ENCODE measurements around the gene MFNG. TPM values are rescaled to one million over a fixed set of nuclear protein-coding genes. Genes with fewer than 3 reads are reported as not detected.
A peak's percentile ranks its signal among the peaks of the same experiment; 100 is the strongest.

The MFNG gene
- total RNA-seq, 1 experiment from 2014 or later: 3.3 TPM

- Histone ChIP-seq H2BK5ac (ENCODE audit: insufficient read length, low read length) (no peak overlapping the region), H2BK120ac (ENCODE audit: low read depth, low read length, poor library complexity, severe bottlenecking) (no peak overlapping the region), H2BK20ac (ENCODE audit: low read depth, low read length, poor library complexity, severe bottlenecking) (no peak overlapping the region), H3K56ac (ENCODE audit: insufficient read length, low read depth, low read length) (no peak overlapping the region), H3K23me2 (ENCODE audit: insufficient read length, low read depth, low read length, poor library complexity, severe bottlenecking) (no peaks in the 10 kb centered on the region), H4K8ac (replicated peaks; ENCODE audit: insufficient read length, low read depth, low read length) (no peak overlapping the region), H2BK12ac (ENCODE audit: insufficient read length, low read depth, low read length) (no peak overlapping the region), H2AFZ (ENCODE audit: low read length) (no peak overlapping the region), H3K4ac (ENCODE audit: low read depth, low read length) (no peak overlapping the region), H4K5ac (ENCODE audit: insufficient read length, low read depth, low read length) (no peak overlapping the region), H3K9ac (ENCODE audit: extremely low read depth, insufficient read length, low read length) (no peak overlapping the region), H3K4me1 (ENCODE audit: insufficient read depth, low read length) (no peaks in the 10 kb centered on the region), H2AK5ac (ENCODE audit: insufficient read length, low read length) (no peak overlapping the region), H3K79me2 (ENCODE audit: insufficient read depth, low read length) (no peaks in the 10 kb centered on the region), H3K27me3 (ENCODE audit: insufficient read depth, low read length) (no peaks in the 10 kb centered on the region), H3K79me1 (ENCODE audit: insufficient read depth, low read depth, low read length, poor library complexity, severe bottlenecking) (no peaks in the 10 kb centered on the region), H4K91ac (ENCODE audit: insufficient read length, low read depth, low read length) (no peak overlapping the region), H3T11ph (ENCODE audit: low read length) (no peak overlapping the region), H2BK15ac (ENCODE audit: low read depth, low read length) (no peak overlapping the region), H3K23ac (ENCODE audit: insufficient read length, low read depth, low read length) (no peak overlapping the region), H3K27ac (ENCODE audit: insufficient read length, low read depth, low read length) (no peak overlapping the region), H3K4me2 (ENCODE audit: insufficient read depth, insufficient read length, low read length) (no peak overlapping the region), H3K14ac (ENCODE audit: insufficient read depth, low read length) (no peak overlapping the region), H3K9me3 (ENCODE audit: control insufficient read depth, low read depth, low read length) (no peaks in the 10 kb centered on the region), H3K18ac (ENCODE audit: insufficient read length, low read depth, low read length) (no peak overlapping the region), H4K20me1 (ENCODE audit: control insufficient read depth, insufficient read depth, insufficient read length) (no peaks in the 10 kb centered on the region)
- Mint-ChIP-seq H3K4me3 (no peak overlapping the region), H3K27me3 (ENCODE audit: low read depth) (peaks cover 22% of the 10 kb centered on the region), H3K9me3 (no peaks in the 10 kb centered on the region; a peak in 1 of 5 replicates), H3K36me3 (ENCODE audit: insufficient read depth in 1 of 3, low read depth in 3 of 3) (no peaks in the 10 kb centered on the region), H3K27ac (no peak overlapping the region), H3K4me1 (peaks cover 12 to 37% of the 10 kb centered on the region in 2 experiments)
- WGBS (ENCODE audit: extremely low coverage, insufficient read length, low lambda C conversion rate): no CpG with 5 or more reads among the region's 4 CpGs
- TF ChIP-seq, protein P1, sequence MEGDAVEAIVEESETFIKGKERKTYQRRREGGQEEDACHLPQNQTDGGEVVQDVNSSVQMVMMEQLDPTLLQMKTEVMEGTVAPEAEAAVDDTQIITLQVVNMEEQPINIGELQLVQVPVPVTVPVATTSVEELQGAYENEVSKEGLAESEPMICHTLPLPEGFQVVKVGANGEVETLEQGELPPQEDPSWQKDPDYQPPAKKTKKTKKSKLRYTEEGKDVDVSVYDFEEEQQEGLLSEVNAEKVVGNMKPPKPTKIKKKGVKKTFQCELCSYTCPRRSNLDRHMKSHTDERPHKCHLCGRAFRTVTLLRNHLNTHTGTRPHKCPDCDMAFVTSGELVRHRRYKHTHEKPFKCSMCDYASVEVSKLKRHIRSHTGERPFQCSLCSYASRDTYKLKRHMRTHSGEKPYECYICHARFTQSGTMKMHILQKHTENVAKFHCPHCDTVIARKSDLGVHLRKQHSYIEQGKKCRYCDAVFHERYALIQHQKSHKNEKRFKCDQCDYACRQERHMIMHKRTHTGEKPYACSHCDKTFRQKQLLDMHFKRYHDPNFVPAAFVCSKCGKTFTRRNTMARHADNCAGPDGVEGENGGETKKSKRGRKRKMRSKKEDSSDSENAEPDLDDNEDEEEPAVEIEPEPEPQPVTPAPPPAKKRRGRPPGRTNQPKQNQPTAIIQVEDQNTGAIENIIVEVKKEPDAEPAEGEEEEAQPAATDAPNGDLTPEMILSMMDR (conservative IDR thresholded peaks at IDR 0.05): peak; percentile 98
- peak; percentile 88 for DNase-seq
Observed at GRCh38 chr22:37457093-37457893, 28.9 kb downstream of the MFNG start.

Measured in H9 (cell line).